ENCODE data around the gene CLDN34.
A peak's percentile ranks its signal among the peaks of the same experiment; 100 is the strongest.

Gene CLDN34

DNA sequence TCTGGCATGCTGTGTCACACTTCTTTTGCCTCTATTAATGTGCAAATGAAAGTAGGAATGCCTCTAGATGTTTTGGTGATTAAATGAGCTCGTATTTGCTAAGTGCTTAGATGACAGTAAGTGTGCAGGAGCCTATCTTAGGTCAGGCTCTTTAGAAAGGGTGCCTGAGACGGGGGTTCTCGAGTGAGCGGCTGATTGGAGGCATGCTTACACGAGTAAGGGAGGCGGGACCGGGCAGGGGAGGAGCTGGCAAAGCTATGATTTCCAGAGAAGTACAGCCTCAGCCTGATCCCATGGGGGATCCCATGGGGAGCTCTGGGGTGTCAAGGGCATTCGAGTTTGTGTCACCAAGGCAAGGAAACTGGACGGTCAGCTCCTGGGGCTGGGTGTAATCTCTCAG lies 44.8 kb downstream of the CLDN34 start:
- no peak for DNase-seq (ENCODE audit: low read depth, low spot score)
- ChIA-PET CTCF (interaction anchor here (2.1 to 2.2 kb wide), 2 partner anchors 16 to 108 kb away, joined by 12 to 15 read pairs; no protein-coding TSS in a partner anchor), POLR2A (no interaction called here)
- no peak overlapping the region for H3K4me3 ChIP-seq (ENCODE audit: low read depth, low read length)
- TF ChIP-seq, protein P1, sequence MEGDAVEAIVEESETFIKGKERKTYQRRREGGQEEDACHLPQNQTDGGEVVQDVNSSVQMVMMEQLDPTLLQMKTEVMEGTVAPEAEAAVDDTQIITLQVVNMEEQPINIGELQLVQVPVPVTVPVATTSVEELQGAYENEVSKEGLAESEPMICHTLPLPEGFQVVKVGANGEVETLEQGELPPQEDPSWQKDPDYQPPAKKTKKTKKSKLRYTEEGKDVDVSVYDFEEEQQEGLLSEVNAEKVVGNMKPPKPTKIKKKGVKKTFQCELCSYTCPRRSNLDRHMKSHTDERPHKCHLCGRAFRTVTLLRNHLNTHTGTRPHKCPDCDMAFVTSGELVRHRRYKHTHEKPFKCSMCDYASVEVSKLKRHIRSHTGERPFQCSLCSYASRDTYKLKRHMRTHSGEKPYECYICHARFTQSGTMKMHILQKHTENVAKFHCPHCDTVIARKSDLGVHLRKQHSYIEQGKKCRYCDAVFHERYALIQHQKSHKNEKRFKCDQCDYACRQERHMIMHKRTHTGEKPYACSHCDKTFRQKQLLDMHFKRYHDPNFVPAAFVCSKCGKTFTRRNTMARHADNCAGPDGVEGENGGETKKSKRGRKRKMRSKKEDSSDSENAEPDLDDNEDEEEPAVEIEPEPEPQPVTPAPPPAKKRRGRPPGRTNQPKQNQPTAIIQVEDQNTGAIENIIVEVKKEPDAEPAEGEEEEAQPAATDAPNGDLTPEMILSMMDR (IDR thresholded peaks at IDR 0.05; ENCODE audit: insufficient read depth, low read length, missing control alignments): no peak

DNA sequence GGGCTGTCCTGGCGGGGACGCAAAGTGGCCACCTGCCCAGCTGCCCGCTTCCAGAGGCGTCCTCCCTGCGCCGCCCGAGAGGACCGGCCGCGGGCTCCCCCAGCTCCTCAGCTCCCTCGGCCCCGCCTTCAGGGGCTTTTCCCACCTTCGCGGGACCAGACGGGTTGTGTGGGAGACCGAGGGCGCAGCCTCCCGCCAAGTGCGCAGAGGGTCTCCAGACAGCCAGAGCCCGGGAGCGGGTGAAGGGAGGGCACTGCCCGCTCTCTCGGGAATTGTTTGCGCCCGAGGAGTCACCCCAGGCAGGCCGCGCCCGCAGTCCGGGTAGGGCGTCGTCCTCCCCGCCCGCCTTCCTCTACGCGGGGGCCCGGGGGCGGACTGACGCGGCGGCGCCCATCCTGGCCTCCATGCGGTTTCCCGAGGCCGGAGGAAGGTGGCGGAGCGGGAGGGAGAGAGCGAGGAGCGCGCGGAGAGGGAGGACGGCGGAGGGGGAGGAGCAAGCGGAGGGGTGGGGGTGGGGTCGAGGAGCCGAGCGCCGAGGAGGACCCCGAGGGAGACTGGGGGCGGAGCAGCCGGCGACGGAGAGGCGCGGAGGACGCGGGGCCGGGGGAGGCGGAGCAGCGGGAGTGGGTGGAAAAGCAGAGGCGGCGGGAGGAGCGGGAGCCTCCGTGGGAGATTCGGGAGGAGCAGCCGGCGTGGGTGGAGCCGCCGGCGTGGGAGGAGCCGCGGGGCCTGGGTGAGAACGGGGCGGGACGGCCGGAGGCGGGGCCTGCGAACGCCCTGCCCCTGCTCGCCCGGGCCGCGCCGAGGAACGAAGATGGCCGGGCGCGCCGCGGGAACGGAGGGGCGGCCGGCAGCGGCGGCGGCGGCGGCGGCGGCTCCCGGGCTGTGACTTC lies 47.5 kb downstream of the CLDN34 start:
- TF ChIP-seq, protein P1 (IDR thresholded peaks at IDR 0.05; ENCODE audit: insufficient read depth, low read length, missing control alignments): no peak
- ChIA-PET CTCF (interaction anchor here (3.7 kb wide), 1 partner anchor 105 kb away, joined by 21 read pairs; no protein-coding TSS in a partner anchor), POLR2A (no interaction called here)
- no peak for DNase-seq (ENCODE audit: low read depth, low spot score)
- H3K4me3 ChIP-seq (ENCODE audit: low read depth, low read length): peak overlapping the region; percentile 58

DNA sequence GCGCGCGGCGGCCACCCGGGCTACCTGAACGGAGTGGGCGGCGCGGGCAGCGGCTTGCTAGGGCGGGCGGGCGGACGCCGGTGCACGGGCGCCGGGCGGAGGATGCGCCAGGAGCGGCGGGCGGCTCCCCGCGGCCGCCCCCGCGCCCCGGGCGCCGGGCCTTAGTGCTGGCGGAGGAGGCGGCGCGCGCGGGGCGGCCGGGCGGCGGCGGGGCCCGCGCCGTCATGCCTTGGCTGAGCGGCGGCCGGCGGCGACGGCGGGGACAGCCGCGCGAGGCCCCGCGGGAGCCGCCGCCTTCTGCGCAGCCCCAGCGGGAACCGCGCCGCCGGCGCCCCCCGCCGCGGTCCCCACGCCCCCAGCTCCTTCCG lies 48.2 kb downstream of the CLDN34 start:
- ChIA-PET POLR2A (interaction anchor here (0.6 kb wide), 1 partner anchor 224 kb away, joined by 3 read pairs; no protein-coding TSS in a partner anchor), CTCF (interaction anchor here (3.7 kb wide), 1 partner anchor 104 kb away, joined by 21 read pairs; no protein-coding TSS in a partner anchor)
- TF ChIP-seq, protein P1 (IDR thresholded peaks at IDR 0.05; ENCODE audit: insufficient read depth, low read length, missing control alignments): no peak
- H3K4me3 ChIP-seq (ENCODE audit: low read depth, low read length): peak overlapping the region; percentile 62
- no peak for DNase-seq (ENCODE audit: low read depth, low spot score)

DNA sequence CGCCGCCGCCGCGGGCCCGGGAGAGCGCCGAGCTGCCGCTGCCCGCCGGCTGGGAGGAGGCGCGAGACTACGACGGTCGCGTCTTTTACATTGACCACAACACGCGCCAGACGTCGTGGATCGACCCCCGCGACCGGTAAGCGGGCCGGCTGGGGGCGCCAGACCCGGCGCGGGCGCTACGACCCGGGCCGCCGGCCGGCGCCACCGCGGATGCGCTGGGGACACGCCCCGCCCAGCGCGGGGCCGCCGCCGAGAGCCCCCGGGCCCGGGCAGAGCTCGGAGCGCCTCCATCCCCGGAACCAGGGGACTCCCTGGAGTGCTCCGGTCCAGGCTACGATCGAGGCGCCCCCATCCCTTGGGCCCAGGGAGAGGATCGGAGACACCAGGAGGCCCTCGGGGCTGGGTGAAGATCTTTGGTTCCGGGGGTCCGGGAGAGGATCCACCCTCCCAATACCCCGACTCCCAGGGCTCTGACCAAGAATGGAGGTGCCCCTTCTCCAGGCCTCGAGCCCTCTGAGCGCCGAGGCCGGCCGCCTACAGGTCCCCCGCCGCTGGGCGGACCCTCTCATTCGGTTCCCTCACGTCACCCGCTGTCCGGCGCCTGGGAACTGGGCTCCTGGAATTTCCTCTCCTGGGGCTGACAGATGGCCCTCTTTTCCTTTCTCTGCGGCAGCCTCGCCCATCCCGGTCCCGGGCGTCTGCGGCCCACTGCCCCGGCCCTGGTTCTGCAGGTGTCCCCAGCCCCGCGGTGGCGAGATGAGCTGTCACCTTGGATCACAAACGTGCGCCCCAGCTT lies 48.8 kb downstream of the CLDN34 start:
- no peak for DNase-seq (ENCODE audit: low read depth, low spot score)
- POLR2A ChIA-PET: interaction anchor here (0.6 kb wide), 1 partner anchor 224 kb away, joined by 3 read pairs; no protein-coding TSS in a partner anchor
- H3K4me3 ChIP-seq (ENCODE audit: low read depth, low read length): peak overlapping the region; percentile 62
- CTCF ChIA-PET: interaction anchor here (1.4 to 3.7 kb wide), 3 partner anchors 15 to 104 kb away, joined by 3 to 21 read pairs (median 7); no protein-coding TSS in a partner anchor
- TF ChIP-seq, protein P1 (IDR thresholded peaks at IDR 0.05; ENCODE audit: insufficient read depth, low read length, missing control alignments): no peak

DNA sequence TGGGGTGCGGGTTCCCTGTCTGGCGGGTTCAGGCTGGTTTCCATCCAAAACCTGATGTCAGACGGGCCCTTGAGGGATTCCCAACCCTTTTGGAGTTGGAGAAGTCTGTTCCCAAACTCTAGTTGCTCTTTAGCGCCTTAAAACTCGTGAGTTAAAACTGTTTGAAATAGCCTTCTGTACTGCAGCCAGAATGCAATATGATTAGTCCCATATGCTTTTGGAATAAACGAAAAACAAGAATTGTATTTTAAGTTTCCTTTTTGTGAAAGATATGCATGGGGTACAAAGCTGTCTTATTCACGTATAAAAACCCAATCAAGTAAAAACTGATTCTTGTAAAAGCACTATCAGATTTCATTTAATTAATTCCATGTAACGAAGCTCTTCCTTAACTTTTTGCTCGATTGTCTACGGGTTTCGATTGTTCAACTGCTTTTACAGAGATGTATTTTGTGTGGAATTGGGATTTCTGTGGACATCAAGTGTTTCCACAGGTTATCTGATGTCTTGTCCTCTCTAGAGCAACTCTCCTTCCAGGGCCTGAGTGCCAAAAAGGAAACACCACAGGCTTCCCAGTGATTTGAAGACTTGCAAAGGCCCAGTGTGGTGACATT lies 49.5 kb downstream of the CLDN34 start:
- TF ChIP-seq, protein P1 (IDR thresholded peaks at IDR 0.05; ENCODE audit: insufficient read depth, low read length, missing control alignments): no peak
- POLR2A ChIA-PET: no interaction called here
- peak overlapping the region; percentile 62 for H3K4me3 ChIP-seq (ENCODE audit: low read depth, low read length)
- no peak for DNase-seq (ENCODE audit: low read depth, low spot score)
- CTCF ChIA-PET: interaction anchor here (1.1 to 3.7 kb wide), 5 partner anchors 14 to 103 kb away, joined by 3 to 21 read pairs (median 6); no protein-coding TSS in a partner anchor

All from AG04449 (cell line).